Measurements from ENCODE around the gene RASA4B. TPM values are rescaled to one million over a fixed set of nuclear protein-coding genes. Genes with fewer than 3 reads are reported as not detected.

Gene RASA4B
- total RNA-seq, 4 donors from 2014 or later: 0.98 to 14.6 (median 6.4) TPM

GRCh38 chr7:102472126-102473041 lies 45.2 kb downstream of the RASA4B start:
- no peak for TF ChIP-seq POLR2A (IDR thresholded peaks at IDR 0.05)
- TF ChIP-seq CTCF (IDR thresholded peaks at IDR 0.05): no peak
- H3K4me3 ChIP-seq (replicated peaks in 1 of 3): no peak overlapping the region
- no peaks in the 10 kb centered on the region for H3K27me3 ChIP-seq
- H3K9me3 ChIP-seq: no peaks in the 10 kb centered on the region
- WGBS, 2 donors: 84 to 86% methylated on average over 18 to 29 of the region's 31 CpGs
- no peak overlapping the region for H3K27ac ChIP-seq
- H3K4me1 ChIP-seq: no peaks in the 10 kb centered on the region
- intact Hi-C loops (cut with DNase I): no loop called here
- H3K36me3 ChIP-seq: peaks cover 12 to 17% of the 10 kb centered on the region in 2 donors
- peak; percentile 1 to 2 for DNase-seq

GRCh38 chr7:102471791-102472125 lies 45.8 kb downstream of the RASA4B start:
- H3K27ac ChIP-seq: no peak overlapping the region
- intact Hi-C loops (cut with DNase I): no loop called here
- WGBS, 2 donors: 94 to 100% methylated on average over 1 to 6 of the region's 6 CpGs
- H3K27me3 ChIP-seq: no peaks in the 10 kb centered on the region
- peaks cover 12 to 17% of the 10 kb centered on the region in 2 donors for H3K36me3 ChIP-seq
- DNase-seq: peak in 1 of 2 donors; percentile 1
- H3K4me1 ChIP-seq: no peaks in the 10 kb centered on the region
- no peak overlapping the region for H3K4me3 ChIP-seq (replicated peaks in 1 of 3)
- H3K9me3 ChIP-seq: no peaks in the 10 kb centered on the region
- no peak for TF ChIP-seq CTCF (IDR thresholded peaks at IDR 0.05)
- no peak for TF ChIP-seq POLR2A (IDR thresholded peaks at IDR 0.05)

GRCh38 chr7:102469972-102470825 lies 47.4 kb downstream of the RASA4B start:
- no peaks in the 10 kb centered on the region for H3K27me3 ChIP-seq
- H3K36me3 ChIP-seq: peaks cover 12 to 17% of the 10 kb centered on the region in 2 donors
- WGBS, 2 donors: 76 to 91% methylated on average over 17 to 18 of the region's 20 CpGs
- no peak overlapping the region for H3K4me3 ChIP-seq (replicated peaks in 1 of 3)
- no peaks in the 10 kb centered on the region for H3K9me3 ChIP-seq
- no peak overlapping the region for H3K27ac ChIP-seq
- TF ChIP-seq POLR2A (IDR thresholded peaks at IDR 0.05) (no peak), CTCF (IDR thresholded peaks at IDR 0.05) (no peak)
- H3K4me1 ChIP-seq: peaks cover 4 to 6% of the 10 kb centered on the region in 2 donors
- peak; percentile 1 to 3 for DNase-seq
- intact Hi-C loops (cut with DNase I): no loop called here

GRCh38 chr7:102469351-102469971 lies 48.1 kb downstream of the RASA4B start:
- Histone ChIP-seq H3K4me3 (replicated peaks in 1 of 3) (no peak overlapping the region), H3K36me3 (peaks cover 12 to 17% of the 10 kb centered on the region in 2 donors), H3K4me1 (peaks cover 4 to 6% of the 10 kb centered on the region in 2 donors), H3K27ac (no peak overlapping the region), H3K9me3 (no peaks in the 10 kb centered on the region), H3K27me3 (no peaks in the 10 kb centered on the region)
- 88 to 90% methylated on average over 11 to 24 of the region's 24 CpGs for WGBS, 2 donors
- TF ChIP-seq CTCF (IDR thresholded peaks at IDR 0.05) (no peak), POLR2A (IDR thresholded peaks at IDR 0.05) (no peak)
- DNase-seq: peak; percentile 0 to 2
- intact Hi-C loops (cut with DNase I): no loop called here

Data from thyroid gland (tissue), 4 donors.